Measurements from ENCODE around the gene ATP6V0E1.

DNA sequence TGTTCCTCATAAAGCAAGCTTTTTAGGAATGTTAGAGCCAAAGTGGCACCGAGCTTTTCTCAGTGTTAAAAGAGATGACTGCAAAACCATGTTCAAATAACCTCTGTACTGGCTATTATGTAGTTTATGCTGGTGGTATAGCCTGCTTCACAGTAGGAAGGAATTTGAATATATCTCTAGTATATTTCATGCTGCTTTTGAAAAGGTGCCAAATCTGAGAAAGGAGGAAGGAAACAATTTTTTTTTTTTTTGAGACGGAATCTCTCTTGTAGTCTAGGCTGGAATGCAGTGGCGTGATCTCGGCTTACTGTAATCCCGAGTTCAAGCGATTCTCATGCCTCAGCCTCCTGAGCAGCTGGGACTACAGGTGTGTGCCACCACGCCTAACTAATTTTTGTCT, 86.1 kb downstream of the ATP6V0E1 start:
- TF ChIP-seq CTCF (IDR thresholded peaks at IDR 0.05), result no peak
- TF ChIP-seq POLR2A (IDR thresholded peaks at IDR 0.05), result no peak

Measured in Peyer's patch (tissue), 4 donors.